Adipose tissue (tissue), 3 donors: Measurements from ENCODE around the gene PANX1. TPM values are rescaled to one million over a fixed set of nuclear protein-coding genes. Genes with fewer than 3 reads are reported as not detected.

Experiments used
- H3K27ac ChIP-seq: one replicate; pipeline ENCODE4 v1.5.1; 2013; ENCODE audit warnings: low read depth, low read length
- WGBS, 3 donors: extraction: QIAGEN DNeasy Blood & Tissue Kit; methylation state at CpG; one replicate each; pipeline ENCODE4 v1.1.7; 2013; 5-methylcytosine and 5-hydroxymethylcytosine counted together
- polyA plus RNA-seq, 3 donors: library from polyadenylated mRNA; stranded (reverse); fragments of 200-250 nt; gene quantifications; one replicate each; pipeline ENCODE4 v1.2.3, GENCODE V29; 2013
- donor health status: healthy with polysubstance abuse.
- donor health status: Bipolar disorder and iron deficiency.
- donor health status: healthy.

Gene PANX1
- polyA plus RNA-seq, 3 donors, result 3.8 to 17.2 (median 10.1) TPM

DNA sequence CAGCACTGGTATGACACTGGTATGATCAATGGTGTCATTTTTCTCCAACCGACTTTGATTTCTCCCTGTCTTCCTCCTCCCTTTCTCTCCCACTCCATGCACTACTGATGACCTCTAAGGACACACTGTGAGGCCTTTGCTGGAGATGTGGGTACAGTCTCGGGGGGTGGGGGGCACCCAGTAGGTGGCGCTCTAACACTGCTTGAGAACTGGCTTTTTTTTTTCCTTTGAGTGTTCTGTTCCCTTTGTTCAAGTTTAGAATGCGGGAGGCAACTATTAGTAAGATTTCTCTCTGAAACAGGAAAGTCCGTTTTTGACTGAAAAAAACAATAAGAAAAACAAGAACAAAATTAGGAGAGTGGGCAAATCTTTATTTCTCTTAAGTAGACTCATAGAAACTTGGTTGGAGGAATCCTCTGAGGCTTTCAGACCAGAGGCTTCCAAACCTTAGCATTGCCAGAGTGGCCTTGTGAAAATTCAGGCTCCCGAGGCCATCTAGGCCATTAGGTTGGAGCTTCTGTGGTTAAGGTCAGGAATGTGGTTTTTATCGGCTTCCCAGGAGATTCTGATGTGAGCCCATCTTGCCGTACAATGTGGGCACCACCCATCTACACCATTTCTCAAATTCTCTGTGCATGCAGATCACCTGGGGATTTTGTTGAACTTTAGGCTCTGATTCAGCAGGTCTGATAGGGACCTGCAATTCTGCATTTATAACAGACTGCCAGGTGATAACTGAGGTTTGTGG is 43.2 kb downstream of the PANX1 start:
- H3K27ac ChIP-seq, result no peak overlapping the region
- 62 to 78% (median 72%) methylated on average over 8 of the region's 8 CpGs for WGBS, 3 donors

DNA sequence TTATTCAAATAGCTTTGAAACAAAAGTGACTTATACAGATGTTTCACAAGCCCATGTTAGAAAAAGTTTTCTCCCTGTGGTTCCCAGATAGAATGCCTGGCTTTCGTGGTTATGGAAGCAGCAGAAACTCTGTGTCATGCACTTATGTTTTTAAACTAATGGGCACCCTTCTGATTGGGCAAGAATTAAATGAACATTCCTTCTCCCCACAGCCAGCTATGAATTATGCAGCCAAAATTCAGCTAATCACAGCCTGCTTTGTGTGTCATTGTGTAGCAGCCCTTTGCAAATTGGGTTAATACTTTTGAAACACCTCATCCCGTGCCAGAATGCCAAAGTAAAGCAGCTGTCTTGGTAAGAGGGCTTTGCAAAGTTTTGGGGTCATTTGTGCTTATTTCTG is 46.9 kb downstream of the PANX1 start:
- WGBS, 3 donors, result 66 to 81% (median 74%) methylated on average over 2 of the region's 2 CpGs
- H3K27ac ChIP-seq, result no peak overlapping the region

DNA sequence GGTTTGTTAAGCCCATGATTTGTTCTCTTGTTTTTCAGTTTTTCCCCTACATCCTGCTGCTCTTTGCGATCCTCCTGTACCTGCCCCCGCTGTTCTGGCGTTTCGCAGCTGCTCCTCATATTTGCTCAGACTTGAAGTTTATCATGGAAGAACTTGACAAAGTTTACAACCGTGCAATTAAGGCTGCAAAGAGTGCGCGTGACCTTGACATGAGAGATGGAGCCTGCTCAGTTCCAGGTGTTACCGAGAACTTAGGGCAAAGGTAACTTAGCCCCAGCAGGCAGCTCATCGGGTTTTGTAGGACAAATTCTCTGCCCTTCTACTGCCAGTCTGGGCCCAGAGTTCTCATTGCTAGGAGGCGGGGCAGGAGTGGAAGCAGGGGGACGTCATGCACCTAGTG is 49.7 kb downstream of the PANX1 start:
- 87 to 94% (median 87%) methylated on average over 11 of the region's 11 CpGs for WGBS, 3 donors
- no peak overlapping the region for H3K27ac ChIP-seq

DNA sequence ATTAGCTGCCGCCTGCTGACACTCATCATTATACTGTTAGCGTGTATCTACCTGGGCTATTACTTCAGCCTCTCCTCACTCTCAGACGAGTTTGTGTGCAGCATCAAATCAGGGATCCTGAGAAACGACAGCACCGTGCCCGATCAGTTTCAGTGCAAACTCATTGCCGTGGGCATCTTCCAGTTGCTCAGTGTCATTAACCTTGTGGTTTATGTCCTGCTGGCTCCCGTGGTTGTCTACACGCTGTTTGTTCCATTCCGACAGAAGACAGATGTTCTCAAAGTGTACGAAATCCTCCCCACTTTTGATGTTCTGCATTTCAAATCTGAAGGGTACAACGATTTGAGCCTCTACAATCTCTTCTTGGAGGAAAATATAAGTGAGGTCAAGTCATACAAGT is 51.1 kb downstream of the PANX1 start:
- 90 to 96% (median 92%) methylated on average over 12 of the region's 12 CpGs for WGBS, 3 donors
- no peak overlapping the region for H3K27ac ChIP-seq

DNA sequence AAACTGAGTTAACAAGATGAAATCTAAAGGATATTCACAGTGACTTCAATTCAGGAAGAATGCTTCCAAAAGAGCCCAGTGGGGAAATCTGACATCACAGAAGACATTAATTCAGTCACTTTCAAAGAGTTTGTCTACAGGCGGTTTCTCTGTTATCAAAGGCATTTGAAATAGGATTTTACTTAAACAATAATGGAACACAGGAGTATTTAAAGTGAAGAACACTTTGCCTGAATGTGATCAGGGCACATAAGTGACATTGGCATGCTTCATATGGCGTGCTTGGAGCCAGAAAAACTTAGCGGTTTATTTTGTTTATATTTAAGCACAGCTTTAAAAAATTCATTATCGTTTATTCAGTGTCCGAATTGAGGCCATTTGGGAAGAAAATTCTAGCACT is 52.9 kb downstream of the PANX1 start:
- WGBS, 3 donors, result 73 to 91% (median 89%) methylated on average over 5 of the region's 5 CpGs
- H3K27ac ChIP-seq, result no peak overlapping the region

DNA sequence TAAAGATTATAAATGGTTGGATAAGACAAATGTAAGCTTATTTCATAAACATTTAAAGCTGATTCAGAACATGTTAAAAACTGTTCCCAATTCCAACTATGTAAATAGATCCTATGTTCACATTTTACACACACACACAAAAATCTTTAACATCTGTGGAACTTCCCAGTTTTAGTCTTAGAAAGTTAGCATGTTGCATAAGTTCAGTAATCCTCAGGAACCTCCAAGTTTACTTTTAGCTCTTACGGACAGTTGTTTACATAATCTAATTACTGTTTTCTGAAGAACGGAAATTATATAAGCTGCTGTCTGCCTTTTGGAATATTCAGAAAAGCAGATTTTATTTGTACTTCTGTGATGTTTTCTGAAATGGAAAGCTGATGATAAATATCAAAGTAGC is 53.3 kb downstream of the PANX1 start:
- no peak overlapping the region for H3K27ac ChIP-seq
- 43 to 76% (median 73%) methylated on average over 2 of the region's 2 CpGs for WGBS, 3 donors

DNA sequence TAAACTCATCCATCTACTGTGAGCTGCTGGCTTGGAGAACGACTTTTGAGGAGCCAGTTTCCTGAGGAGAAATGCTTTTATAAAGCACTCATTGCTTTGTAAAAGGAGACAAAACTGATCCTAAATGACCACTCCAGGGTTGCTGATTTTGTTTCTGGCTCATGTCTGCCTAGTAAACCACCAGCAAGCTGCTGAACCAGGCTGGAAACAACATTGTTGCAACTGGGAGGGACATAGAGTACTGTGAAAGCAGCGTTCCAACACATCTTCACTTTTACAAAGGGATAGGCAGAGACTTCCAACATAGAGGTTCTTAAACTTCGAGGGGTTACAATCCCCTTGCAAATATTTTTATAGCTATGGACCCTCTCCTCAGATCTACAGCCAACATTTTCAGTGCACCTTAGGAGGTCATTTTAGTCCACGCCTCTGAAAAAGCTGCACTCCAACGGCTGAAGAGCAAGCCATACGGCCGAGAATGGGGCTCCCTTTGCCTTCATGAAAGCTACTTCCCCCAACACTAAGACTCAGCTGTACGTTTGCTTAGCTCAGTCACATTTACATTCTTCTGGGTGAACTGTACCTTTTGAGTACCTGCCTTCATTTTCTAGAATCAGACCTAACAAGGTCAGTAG is 54.7 kb downstream of the PANX1 start:
- no peak overlapping the region for H3K27ac ChIP-seq
- WGBS, 3 donors, result 80 to 93% (median 88%) methylated on average over 8 of the region's 8 CpGs

DNA sequence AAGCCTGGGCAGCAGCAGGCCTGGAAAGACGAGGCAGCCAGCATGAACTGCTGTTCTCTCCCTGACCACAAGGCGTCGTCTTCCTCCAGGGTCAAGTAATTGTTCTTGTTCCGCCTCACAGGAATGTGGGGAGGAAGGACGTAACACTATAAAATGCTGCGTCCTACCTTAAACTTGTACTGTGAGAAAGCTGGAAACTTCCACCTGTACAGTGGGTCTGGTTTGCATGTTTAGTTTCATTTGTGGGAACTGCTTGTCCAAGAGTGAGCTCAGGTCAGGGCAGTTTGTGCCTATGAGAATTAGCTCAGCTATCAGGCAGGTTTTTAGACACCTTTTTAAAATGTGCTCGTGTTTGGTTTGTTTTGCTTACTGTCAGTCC is 55.2 kb downstream of the PANX1 start:
- H3K27ac ChIP-seq, result no peak overlapping the region
- 29 to 66% (median 42%) methylated on average over 7 of the region's 7 CpGs for WGBS, 3 donors

DNA sequence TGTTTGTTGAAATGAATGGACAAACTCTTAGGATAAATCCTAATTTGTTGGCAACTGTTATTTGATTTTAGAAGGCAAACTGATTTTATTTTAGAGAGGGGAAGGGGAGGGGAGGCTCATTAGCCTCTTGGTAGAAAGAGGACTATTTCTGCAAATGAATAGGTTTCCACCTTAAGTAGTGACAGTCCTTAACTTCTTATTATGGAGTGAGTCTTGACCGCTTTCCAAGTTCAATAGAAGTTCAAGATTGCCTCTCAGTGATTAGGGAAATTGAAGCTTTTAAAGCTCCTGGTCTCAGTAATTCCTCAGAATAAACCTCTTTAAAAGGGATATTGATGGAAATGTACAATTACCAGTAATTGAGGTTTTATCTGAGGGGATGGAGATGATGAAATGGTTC is 55.7 kb downstream of the PANX1 start:
- WGBS, 3 donors, result 35 to 91% (median 83%) methylated on average over 1 of the region's 1 CpG
- no peak overlapping the region for H3K27ac ChIP-seq

DNA sequence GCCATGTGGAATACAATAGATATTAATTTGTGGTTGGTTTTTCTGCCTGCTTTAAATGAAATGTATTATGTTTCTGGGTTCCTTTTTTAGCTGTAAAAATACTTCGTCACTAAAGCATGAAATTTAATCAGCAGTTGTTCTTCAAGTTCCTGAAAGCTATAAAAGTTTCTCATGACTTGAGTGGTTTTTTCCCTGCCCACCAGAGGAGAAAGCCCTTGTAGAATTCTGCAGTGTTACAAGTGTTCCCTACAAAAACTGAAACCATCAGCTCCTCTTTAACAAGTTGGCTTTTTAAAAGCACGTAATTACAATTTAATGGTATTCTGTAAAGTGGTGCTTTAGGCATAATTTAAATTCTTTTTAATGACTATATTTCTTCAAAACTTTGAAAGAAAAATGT is 56.2 kb downstream of the PANX1 start:
- H3K27ac ChIP-seq, result no peak overlapping the region
- WGBS, 3 donors, result 63 to 79% (median 65%) methylated on average over 2 of the region's 2 CpGs

DNA sequence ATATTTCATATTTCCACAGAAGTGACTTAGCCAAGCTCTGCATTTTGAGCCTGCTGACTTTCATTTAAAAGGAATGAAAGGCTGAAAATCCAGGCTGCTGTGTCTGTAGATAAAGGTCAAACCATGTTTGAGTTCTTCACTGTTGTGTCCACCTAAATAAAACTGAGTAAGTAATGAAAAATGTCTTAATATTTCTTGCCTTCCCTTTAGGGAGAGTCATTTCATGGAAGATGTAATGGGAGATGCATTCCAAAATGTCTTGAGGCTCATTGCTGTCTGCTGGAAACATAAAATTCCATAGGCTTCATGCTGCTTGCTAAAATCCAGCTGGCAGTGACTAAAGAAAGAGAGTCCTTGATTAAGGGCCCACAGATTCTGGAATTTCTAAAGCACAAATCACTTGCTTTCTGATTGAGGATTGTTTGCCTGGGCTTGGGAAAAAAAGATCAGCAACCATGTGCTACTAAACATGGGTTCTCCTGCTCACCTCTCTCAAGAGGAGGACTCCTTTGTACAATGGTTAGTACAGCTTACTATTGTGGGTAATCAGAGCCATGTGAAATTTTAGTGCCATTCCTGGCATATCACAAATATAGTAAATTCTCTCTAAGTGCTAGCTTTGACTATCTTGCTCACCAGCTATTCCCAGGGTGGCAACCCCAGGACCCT is 56.9 kb downstream of the PANX1 start:
- H3K27ac ChIP-seq, result no peak overlapping the region

DNA sequence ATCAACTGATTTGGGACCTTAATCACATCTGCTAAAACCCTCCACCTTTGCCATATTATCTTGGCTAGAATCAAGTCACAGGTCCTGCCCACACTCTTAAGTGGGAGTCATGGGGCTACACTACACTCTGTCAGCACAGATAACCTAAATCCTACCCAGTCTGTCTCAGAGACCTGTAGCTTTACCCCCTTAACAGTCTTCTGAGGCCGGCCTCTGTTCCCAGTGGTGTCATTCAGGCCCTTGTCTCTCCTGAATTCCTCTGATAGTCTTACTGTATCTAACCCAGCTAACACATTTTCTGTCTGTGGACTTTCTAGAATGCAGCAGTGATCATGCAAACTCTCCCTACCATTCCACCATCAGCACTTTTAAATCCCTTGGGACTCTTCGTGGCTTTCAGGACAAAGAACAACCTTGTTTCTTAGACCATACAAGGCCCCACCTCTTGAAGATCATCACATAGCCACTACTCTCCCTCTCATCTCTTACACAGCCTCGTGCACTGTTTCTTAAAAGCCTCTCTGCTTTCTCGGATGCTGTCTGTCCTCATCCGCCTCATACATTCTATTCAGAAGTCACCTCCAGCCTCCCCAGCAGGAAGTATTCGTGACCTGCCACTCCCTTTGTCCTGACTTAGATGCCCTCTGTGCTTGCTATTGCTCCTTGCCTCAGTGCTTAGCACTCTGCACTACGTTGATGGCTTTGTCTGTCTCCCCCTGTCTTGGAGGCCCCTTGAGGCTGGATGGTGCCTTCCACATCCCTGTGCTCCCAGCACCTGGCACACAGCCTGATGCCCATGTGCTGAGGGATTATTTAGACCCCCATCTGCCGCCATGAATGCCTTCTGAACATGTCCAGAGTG is 57.9 kb downstream of the PANX1 start:
- H3K27ac ChIP-seq, result no peak overlapping the region
- 86 to 97% (median 90%) methylated on average over 8 of the region's 8 CpGs for WGBS, 3 donors

DNA sequence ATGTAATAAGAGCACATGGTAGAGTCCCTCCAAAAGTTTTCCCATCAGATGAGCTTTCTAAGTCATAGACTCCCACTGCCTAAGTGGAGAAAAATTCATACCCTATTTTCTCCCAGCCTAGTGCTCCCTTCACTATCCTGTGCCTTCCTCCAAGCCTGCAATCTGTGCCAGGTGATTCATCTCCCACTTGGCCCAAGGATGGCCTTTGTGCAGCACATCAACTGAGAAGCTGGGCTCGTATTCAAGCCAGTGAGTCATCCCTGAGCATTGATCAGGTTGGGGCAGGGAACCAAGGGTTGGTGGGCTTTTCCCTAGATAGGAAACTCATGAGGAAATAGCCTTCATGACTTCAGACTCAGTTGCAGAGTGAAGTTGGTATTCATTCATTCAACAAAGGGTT is 64.6 kb downstream of the PANX1 start:
- no peak overlapping the region for H3K27ac ChIP-seq
- 33 to 67% (median 58%) methylated on average over 1 of the region's 1 CpG for WGBS, 3 donors

DNA sequence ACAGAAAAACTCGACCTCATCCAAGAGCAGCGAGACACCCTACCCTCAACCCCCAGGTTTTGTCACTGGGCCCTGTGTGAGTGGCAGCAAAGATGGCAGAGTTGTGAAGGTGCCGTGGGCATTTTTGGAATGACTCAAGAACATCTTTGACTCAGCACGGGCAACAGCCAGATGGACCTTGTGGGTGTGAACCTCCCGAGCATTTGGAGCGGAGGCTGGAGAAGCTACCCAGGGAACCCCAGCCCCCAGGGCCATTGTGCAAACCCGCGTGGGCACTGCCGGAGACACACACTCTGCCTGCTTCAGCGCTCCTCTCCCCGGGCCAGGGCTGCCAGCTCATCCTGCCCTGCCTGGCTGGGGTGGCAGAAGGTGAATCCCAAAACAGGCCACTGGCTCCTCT is 66.1 kb downstream of the PANX1 start:
- whole genome bisulfite sequencing, 3 donors, result 91 to 96% (median 93%) methylated on average over 11 of the region's 11 CpGs
- no peak overlapping the region for H3K27ac ChIP-seq

DNA sequence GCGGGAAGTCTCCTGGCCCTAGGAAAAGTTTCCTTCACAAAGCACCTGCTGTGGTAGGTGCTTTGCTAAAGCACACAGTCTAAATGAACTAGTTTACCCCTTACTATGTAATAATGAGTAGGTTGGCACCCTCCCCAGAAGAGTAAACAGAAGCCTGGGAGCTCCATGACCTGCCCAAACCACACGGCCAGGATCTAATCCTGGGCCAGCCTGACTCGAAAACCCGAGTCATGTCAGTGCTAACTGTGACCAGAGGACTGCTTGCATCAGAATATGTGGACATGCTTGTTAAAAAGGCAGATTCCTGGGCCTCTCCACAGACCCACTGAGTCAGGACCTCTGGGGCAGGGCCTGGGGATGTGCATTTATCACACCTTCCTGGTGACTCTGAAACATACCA is 67.7 kb downstream of the PANX1 start:
- WGBS, 3 donors, result 49 to 85% (median 79%) methylated on average over 4 of the region's 4 CpGs
- H3K27ac ChIP-seq, result no peak overlapping the region

DNA sequence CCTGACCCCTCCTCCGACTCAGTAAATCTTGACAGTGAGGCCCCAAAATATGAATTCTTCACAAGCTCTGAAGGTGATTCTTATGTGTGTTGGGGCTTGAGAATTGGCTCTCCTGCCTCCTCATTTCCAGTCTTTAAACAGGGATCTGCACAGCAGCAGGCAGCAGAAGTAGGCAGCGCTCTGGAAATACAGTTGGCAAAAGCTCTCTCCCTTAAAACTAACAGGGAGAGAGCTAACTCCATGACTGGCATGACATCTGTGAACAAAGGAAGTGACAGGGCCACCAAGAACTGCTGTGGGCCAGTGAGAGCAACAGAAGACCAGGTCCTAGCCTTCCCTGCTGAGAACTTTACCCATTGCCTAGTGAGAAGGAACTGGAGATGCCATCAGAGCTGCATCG is 70.1 kb downstream of the PANX1 start:
- H3K27ac ChIP-seq, result no peak overlapping the region
- WGBS, 3 donors, result 92 to 95% (median 92%) methylated on average over 3 of the region's 3 CpGs

DNA sequence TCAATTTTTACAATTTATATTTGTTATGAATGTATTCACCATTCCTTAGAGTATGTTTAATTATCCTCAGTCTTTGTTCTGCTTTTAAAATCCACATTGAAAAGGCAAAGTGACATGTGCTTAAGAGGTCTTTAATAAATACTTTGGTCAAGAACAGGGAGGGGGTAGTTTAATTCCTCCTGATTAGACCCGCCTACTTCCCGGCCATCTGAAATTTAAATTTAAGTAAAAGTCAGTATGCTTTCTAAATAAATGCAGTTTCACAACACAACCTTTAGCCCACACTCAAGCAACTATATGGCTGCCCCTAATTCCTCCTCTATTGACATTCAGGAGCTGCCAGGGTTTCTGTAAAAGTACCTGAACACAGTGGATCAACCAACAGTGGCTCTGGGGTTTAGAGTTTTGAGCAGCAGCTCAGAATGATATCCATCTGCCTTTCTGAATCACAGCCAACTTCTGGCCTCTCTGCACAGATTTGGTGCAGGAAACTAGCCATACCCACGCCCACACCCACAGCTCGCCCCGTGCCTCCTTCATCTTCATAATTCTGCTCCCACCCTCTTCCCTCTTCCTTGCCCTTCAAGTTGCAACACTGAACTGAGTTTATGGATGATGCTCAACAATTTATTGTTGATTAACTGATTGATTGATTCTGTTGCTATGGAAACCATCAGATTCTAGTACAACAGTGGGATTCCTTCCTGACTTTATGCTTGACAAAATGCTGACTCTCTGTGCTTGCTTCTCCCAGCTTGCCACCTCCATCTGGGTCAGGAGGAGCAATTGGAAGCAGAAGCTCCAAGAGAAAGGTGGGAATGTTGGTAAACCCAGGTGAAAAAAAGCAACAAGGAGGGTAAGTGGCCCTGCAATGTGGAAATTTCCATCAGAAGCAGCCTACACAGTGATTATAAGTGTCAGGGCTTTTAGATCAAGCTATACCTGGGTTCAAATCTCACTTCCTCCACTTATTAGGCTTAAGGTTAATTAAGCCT is 70.8 kb downstream of the PANX1 start:
- WGBS, 3 donors, result 61 to 76% (median 75%) methylated on average over 5 of the region's 5 CpGs
- no peak overlapping the region for H3K27ac ChIP-seq

DNA sequence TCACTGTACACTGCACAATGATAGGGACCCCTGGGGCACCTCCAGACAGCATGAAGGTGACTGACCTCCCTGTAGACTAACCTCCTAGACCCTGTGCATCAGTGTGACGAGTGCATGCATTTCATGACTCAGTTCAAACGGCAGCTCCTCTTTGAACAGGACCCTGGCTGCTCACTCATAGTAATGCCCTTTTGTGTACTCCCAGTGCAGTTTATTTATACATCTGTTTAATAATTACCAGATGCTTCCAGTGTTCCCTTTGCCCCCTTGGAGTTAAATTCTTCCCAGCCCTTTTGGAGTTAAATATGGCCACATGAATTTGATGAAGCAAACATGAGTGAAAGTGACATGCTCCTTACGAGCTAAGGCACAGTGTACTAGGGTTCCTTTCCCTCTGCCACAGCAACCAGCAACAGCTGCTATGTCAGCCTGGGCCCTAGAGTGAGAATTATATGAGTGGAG is 72.4 kb downstream of the PANX1 start:
- 23 to 49% (median 43%) methylated on average over 3 of the region's 3 CpGs for WGBS, 3 donors
- no peak overlapping the region for H3K27ac ChIP-seq
